ENCODE measurements around the gene PMIS2.

Gene PMIS2

GRCh38 chr19:35633727-35634440 is 47.9 kb downstream of the PMIS2 start:
- no peak for DNase-seq (ENCODE audit: low spot score)

- no peak for DNase-seq (ENCODE audit: low spot score)
Observed at GRCh38 chr19:35636651-35637050, 50.7 kb downstream of the PMIS2 start.

Measured in globus pallidus (tissue), 1 donor.